Mucosa of stomach (tissue), 1 donor: ENCODE measurements around the gene GTPBP6.

Experiments
- H3K27me3 ChIP-seq: one replicate; pipeline ENCODE4 v1.7.0; 2013; ENCODE audit warnings: mild to moderate bottlenecking, low read length; ENCODE audit not compliant: control insufficient read depth, insufficient read depth
- H3K36me3 ChIP-seq: one replicate; pipeline ENCODE4 v1.7.0; 2013; ENCODE audit warnings: low read length; ENCODE audit not compliant: control insufficient read depth, insufficient read depth
- H3K4me1 ChIP-seq: one replicate; pipeline ENCODE4 v1.7.0; 2013; ENCODE audit warnings: mild to moderate bottlenecking, low read length; ENCODE audit not compliant: control insufficient read depth, insufficient read depth
- H3K4me3 ChIP-seq: one replicate; pipeline ENCODE4 v1.7.0; 2013; ENCODE audit warnings: low read length
- H3K9ac ChIP-seq: one replicate; pipeline ENCODE4 v1.7.0; 2013; ENCODE audit warnings: mild to moderate bottlenecking, low read length, moderate library complexity
- H3K9me3 ChIP-seq: one replicate; pipeline ENCODE4 v1.7.0; 2013; ENCODE audit warnings: mild to moderate bottlenecking, low read length, moderate library complexity; ENCODE audit not compliant: control insufficient read depth
- donor health status: Pancreatic carcinoma.

GTPBP6 gene

DNA sequence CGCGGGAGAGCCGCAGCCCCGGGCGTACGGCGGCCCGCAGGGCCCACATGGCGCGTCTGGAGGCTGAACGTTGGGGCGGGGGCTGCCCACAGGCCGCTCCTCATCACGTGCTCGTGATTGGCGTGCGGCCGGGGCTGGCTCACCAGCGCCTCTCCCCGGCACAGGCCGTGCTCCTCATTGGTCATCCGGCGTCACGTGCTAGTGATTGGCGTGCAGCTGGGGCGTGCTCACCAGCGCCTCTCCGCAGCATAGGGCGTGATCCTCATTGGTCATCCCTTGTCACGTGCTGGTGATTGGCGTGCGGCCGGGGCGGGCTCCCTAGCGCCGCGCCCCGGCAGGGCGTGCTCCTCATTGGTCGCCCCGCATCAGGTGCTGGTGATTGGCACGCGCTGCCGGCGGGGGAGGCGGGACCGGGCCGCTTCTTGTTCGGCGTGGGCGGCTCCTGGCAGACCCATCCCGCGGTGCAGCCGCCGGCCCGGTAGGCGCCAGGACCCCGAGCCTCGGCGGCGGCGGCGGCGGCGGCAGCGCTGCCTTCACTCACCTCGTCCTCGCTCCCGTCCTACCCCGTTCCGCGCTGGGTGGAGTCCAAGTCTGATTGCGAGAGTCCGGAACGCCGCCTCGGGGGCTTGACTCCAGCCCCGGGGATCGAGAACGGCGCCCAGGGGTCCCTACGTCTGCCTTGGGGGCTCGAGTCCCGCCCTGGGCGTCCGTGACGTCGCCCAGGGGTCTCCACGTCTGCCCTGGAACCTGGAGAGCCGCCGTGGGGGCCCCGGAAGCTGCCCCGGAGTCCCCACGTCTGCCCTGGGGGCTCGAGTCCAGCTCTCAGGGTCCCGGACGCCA, at the start of gene GTPBP6:
Gene GTPBP6 (minus strand): TSS at position 58 of the 840 bp plus-strand sequence. CDS start 9 bp downstream, at position 49.
- Histone ChIP-seq H3K4me1 (peaks cover 16% of the 10 kb centered on the region), H3K36me3 (no peaks in the 10 kb centered on the region), H3K4me3 (peak within 1 kb of the TSS; percentile 63), H3K9ac (peak within 1 kb of the TSS; percentile 96), H3K27me3 (no peaks in the 10 kb centered on the region), H3K9me3 (no peaks in the 10 kb centered on the region)

DNA sequence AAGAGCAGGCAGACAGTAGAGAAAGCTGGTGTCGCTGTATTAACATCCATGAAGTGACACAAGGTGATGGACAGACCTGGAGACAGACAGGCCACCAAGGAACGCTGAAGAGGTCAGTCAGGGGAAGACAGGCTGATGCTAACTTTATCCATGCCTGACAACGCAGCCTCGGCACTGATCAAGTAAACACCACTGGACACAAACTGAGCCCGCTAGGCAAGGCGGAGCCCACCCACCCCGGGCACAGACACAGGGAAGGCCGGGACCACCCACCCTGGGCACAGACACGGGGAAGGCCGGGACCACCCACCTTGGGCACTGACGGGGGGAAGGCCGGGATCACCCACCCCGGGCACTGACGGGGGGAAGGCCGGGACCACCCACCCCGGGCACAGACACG, 49.3 kb upstream of the GTPBP6 start:
- Histone ChIP-seq H3K4me3 (no peak overlapping the region), H3K4me1 (no peaks in the 10 kb centered on the region), H3K9me3 (no peaks in the 10 kb centered on the region), H3K36me3 (no peaks in the 10 kb centered on the region), H3K9ac (no peak overlapping the region), H3K27me3 (peaks cover 3% of the 10 kb centered on the region)

DNA sequence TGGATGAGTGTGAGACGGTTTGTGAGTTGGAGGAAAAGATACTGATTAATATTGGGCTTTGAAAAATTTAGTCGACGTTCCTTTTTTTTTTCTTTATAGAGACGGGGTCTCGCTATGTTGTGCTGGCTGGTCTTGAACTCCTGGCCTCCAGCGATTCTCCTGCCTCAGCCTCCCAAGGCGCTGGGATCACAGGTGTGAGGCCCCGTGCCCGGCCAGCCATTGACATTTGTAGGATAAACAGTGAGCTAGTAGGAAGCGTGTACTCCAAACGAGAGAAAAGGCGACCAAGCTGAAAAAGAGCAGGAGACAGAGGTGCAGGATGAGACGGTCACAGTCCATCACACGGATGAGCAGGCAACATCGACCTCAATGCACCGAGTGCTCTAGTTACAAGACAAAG, 48.8 kb upstream of the GTPBP6 start:
- Histone ChIP-seq H3K9me3 (no peaks in the 10 kb centered on the region), H3K27me3 (peaks cover 2% of the 10 kb centered on the region), H3K36me3 (no peaks in the 10 kb centered on the region), H3K4me3 (no peak overlapping the region), H3K4me1 (no peaks in the 10 kb centered on the region), H3K9ac (no peak overlapping the region)

DNA sequence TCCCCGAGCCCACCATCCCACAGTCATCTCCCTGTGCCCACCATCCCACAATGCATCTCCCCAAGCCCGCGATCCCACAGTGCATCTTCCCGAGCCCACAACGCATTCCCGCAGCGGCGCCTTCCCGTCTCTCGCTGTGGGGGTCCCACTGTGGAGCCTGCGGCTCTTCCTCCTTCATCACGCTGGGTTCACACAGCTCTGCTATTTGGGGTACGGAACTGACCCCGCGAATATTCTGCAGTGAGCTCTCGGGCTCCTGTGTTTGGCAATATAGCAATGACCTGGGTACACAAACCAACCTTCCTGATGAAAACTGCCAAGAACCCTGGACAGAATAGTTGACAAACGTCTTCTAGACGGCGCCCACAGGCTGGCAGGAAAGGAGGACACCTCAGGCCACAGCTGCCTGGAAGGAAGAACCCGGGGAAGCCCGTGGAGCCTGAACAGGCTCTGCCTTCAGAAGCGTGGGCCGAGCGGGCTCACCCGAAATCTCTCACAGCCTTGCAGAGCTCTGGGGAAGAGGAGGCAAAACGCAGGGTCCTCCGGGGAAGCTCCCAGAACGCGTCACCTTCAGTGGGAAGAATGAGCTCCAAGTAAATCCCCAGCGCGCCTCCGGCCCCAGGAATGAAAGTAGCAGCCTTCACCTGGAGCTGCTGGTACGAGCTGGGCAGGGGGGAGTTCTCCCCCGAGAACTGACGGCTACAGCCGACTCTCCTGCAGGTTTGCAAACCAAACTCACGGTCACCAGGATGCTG, 45.2 kb upstream of the GTPBP6 start:
- H3K9me3 ChIP-seq, result no peaks in the 10 kb centered on the region
- no peaks in the 10 kb centered on the region for H3K4me1 ChIP-seq
- no peak overlapping the region for H3K9ac ChIP-seq
- peaks cover 5% of the 10 kb centered on the region for H3K36me3 ChIP-seq
- H3K27me3 ChIP-seq, result no peaks in the 10 kb centered on the region
- H3K4me3 ChIP-seq, result no peak overlapping the region

DNA sequence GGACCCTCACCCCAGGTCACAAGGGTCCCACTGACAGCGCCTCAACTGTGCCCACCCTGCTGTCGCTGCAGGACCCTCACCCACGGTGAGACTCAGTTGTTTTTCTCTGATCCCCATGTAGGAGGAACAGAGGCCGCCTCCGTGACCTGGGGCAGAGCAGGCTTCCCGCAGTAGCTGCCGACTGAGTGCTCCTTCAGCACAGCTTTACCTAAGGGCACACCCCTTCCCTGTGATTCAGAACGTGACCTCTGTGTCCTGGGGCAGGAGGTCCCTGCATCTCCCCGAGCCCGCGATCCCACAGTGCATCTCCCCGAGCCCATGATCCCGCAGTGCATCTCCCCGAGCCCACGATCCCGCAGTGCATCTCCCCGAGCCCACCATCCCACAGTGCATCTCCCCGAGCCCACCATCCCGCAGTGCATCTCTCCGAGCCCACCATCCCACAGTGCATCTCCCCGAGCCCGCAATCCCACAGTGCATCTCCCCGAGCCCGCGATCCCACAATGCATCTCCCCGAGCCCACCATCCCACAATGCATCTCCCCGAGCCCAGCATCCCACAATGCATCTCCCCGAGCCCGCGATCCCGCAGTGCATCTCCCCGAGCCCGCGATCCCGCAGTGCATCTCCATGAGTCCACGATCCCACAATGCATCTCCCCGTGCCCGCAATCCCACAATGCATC, 44.5 kb upstream of the GTPBP6 start:
- peaks cover 5% of the 10 kb centered on the region for H3K36me3 ChIP-seq
- no peaks in the 10 kb centered on the region for H3K4me1 ChIP-seq
- no peak overlapping the region for H3K9ac ChIP-seq
- H3K27me3 ChIP-seq, result no peaks in the 10 kb centered on the region
- H3K4me3 ChIP-seq, result no peak overlapping the region
- no peaks in the 10 kb centered on the region for H3K9me3 ChIP-seq

GRCh38 chrX:362351-362750, 43.8 kb upstream of the GTPBP6 start:
- no peaks in the 10 kb centered on the region for H3K4me1 ChIP-seq
- no peaks in the 10 kb centered on the region for H3K27me3 ChIP-seq
- H3K9me3 ChIP-seq, result no peaks in the 10 kb centered on the region
- H3K9ac ChIP-seq, result no peak overlapping the region
- H3K36me3 ChIP-seq, result peaks cover 5% of the 10 kb centered on the region
- no peak overlapping the region for H3K4me3 ChIP-seq

DNA sequence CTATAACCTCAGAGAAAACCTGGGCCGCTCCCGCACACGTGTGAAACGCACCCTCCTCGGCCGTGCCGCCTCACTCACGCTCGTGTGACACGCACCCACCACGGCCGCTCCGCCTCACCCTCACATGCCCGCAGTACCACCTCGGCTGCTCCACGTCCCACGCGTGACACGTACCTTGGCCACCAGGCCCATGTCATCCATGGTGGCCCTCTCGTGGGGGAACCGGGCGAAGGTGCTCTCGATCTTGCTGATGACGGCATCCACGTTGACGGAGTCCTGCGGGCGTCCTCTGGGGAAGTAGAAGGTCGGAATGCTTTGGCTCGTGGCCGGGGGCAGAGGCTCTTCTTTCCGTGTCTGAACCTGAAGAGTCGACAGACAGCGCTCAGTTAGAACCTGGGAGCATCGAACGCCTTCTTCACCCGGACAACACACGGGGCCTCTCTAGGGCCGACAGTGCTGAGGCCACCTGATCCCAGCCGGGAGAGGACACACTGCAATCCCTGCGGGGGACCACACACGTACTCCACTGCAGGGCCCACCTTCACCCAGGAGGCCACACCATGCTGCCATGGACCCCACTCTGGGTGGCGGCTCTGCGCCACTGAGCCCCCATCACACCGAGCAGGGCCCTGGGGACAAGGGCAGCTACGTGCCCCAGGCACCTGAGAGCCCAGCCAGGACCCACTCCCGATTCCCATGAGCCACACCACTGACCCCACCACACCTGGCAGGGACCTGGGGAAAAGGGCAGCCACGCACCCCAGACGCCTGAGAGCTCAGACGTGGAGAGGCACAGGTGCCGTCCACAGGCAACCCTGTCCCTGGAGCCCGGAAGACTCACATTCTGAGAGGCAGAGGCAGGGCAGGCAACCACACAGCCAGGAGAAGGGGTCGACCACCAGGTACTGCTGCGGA, 42.9 kb upstream of the GTPBP6 start:
- H3K4me3 ChIP-seq, result no peak overlapping the region

GRCh38 chrX:360496-361150, 42.0 kb upstream of the GTPBP6 start:
- peaks cover 5% of the 10 kb centered on the region for H3K36me3 ChIP-seq
- no peaks in the 10 kb centered on the region for H3K4me1 ChIP-seq
- H3K9ac ChIP-seq, result no peak overlapping the region
- H3K4me3 ChIP-seq, result no peak overlapping the region
- no peaks in the 10 kb centered on the region for H3K9me3 ChIP-seq
- H3K27me3 ChIP-seq, result no peaks in the 10 kb centered on the region

More for the DNA sequence above, 42.9 kb upstream of the GTPBP6 start:
- Histone ChIP-seq H3K9ac (no peak overlapping the region), H3K36me3 (peaks cover 5% of the 10 kb centered on the region), H3K27me3 (no peaks in the 10 kb centered on the region), H3K4me1 (no peaks in the 10 kb centered on the region), H3K9me3 (no peaks in the 10 kb centered on the region)

DNA sequence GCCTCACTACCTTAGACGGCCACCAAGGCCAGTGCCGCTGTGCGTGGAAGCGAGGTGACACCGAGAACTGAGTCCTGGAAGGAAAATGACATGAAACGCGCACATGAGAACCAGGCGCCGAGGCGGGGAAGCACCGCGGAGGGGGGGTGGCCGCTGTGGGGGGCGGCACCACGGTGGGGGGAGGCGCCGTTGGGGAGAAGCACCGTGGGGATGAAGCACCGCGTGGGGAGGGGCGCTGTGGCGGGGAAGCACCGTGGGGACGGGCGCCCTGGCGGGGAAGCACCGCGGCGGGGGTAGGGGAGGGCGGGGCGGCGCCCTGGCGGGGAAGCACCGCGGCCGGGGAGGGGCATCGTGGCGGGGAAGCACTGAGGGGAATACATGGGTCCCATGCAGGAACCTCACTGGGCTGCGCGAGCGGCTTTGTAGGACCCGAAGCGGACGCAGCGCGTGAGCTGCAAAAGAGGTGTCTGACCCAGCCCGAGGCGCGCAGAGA, 40.1 kb upstream of the GTPBP6 start:
- Histone ChIP-seq H3K4me1 (no peaks in the 10 kb centered on the region), H3K36me3 (peaks cover 5% of the 10 kb centered on the region), H3K27me3 (no peaks in the 10 kb centered on the region), H3K9ac (no peak overlapping the region), H3K4me3 (no peak overlapping the region), H3K9me3 (no peaks in the 10 kb centered on the region)

GRCh38 chrX:357693-358471, 39.3 kb upstream of the GTPBP6 start:
- peaks cover 5% of the 10 kb centered on the region for H3K36me3 ChIP-seq
- no peaks in the 10 kb centered on the region for H3K9me3 ChIP-seq
- no peak overlapping the region for H3K4me3 ChIP-seq
- no peaks in the 10 kb centered on the region for H3K4me1 ChIP-seq
- H3K9ac ChIP-seq, result no peak overlapping the region
- H3K27me3 ChIP-seq, result no peaks in the 10 kb centered on the region
